ENCODE data around the gene CAPN12.

The CAPN12 gene

DNA sequence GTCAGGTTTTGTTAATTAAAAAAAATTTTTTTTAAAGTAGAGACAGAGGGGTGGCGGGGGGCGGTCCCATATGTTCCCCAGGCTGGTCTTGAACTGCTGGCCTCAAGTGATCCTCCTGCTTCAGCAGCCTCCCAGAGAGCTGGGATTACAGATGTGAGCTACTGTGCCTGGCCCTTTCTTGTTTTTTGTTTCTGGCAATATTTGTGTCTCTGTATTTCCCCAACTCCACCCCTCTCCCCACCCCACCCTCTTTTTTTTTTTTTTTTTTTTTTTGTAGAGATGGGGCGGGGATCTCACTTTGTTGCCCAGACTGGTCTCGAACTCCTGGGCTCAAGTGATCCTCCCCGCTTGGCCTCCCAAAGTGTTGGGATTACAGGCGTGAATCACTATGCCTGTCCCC, 600 bp upstream of the CAPN12 start:
- no peak overlapping the region for H3K27ac ChIP-seq (replicated peaks)
- DNase-seq (ENCODE audit: low read depth in 1 of 2, low spot score in 1 of 2): no peak
- no peaks in the 10 kb centered on the region for H3K27me3 ChIP-seq (ENCODE audit: insufficient read depth, poor library complexity, severe bottlenecking)
- TF ChIP-seq CTCF (IDR thresholded peaks at IDR 0.05; ENCODE audit: insufficient read depth, low read length) (no peak), SPI1 (IDR thresholded peaks at IDR 0.05; ENCODE audit: borderline replicate concordance, low read depth) (no peak), POLR2AphosphoS5 (IDR thresholded peaks at IDR 0.05; ENCODE audit: low read depth) (no peak), GABPA (IDR thresholded peaks at IDR 0.05; ENCODE audit: low read depth) (no peak)
- TF ChIP-seq, protein P1, sequence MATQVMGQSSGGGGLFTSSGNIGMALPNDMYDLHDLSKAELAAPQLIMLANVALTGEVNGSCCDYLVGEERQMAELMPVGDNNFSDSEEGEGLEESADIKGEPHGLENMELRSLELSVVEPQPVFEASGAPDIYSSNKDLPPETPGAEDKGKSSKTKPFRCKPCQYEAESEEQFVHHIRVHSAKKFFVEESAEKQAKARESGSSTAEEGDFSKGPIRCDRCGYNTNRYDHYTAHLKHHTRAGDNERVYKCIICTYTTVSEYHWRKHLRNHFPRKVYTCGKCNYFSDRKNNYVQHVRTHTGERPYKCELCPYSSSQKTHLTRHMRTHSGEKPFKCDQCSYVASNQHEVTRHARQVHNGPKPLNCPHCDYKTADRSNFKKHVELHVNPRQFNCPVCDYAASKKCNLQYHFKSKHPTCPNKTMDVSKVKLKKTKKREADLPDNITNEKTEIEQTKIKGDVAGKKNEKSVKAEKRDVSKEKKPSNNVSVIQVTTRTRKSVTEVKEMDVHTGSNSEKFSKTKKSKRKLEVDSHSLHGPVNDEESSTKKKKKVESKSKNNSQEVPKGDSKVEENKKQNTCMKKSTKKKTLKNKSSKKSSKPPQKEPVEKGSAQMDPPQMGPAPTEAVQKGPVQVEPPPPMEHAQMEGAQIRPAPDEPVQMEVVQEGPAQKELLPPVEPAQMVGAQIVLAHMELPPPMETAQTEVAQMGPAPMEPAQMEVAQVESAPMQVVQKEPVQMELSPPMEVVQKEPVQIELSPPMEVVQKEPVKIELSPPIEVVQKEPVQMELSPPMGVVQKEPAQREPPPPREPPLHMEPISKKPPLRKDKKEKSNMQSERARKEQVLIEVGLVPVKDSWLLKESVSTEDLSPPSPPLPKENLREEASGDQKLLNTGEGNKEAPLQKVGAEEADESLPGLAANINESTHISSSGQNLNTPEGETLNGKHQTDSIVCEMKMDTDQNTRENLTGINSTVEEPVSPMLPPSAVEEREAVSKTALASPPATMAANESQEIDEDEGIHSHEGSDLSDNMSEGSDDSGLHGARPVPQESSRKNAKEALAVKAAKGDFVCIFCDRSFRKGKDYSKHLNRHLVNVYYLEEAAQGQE (IDR thresholded peaks at IDR 0.05; ENCODE audit: insufficient replicate concordance, low read depth): no peak
- no peak overlapping the region for H3K4me3 ChIP-seq (replicated peaks; ENCODE audit: insufficient read depth, low read length)

DNA sequence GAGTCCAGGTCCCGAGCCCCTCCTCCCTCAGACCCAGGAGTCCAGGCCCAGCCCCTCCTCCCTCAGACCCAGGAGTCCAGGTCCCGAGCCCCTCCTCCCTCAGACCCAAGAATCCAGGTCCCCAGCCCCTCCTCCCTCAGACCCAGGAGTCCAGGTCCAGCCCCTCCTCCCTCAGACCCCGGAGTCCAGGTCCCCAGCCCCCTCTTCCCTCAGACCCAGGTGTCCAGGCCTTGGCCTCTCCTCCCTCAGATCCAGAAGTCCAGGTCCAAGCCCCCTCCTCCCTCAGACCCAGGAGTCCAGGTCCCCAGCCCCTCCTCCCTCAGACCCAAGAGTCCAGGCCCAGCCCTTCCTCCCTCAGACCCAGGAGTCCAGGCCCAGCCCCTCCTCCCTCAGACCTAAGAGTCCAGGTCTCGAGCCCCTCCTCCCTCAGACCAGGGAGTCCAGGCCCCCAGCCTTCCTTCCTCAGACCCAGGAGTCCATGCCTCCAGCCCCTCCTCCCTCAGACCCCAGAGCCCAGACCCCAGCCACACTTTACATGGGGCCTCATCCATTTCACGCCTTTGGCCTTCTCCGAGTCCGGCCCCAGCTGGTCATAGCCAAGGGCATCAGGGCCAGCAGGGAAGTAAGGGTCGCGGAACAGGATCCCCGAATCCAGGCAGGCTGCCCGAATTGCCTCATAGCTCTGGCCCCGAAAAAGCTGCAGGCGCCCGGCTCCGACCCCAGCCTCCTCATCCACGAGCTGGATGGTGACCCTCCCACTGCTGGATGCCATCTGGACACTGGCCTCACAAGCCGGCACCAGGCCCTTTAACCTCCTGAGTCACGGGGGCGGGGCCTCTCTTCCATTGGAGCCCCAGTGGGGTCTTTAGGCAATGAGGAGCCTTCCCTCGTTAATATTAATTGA, 628 bp downstream of the CAPN12 start:
- DNase-seq (ENCODE audit: low read depth in 1 of 2, low spot score in 1 of 2): no peak
- no peak overlapping the region for H3K27ac ChIP-seq (replicated peaks)
- H3K27me3 ChIP-seq (ENCODE audit: insufficient read depth, poor library complexity, severe bottlenecking): no peaks in the 10 kb centered on the region
- TF ChIP-seq POLR2AphosphoS5 (IDR thresholded peaks at IDR 0.05; ENCODE audit: low read depth) (no peak), SPI1 (IDR thresholded peaks at IDR 0.05; ENCODE audit: borderline replicate concordance, low read depth) (no peak)
- no peak overlapping the region for H3K4me3 ChIP-seq (replicated peaks; ENCODE audit: insufficient read depth, low read length)

GRCh38 chr19:38742906-38743305, 1.4 kb downstream of the CAPN12 start:
- H3K27me3 ChIP-seq (ENCODE audit: insufficient read depth, poor library complexity, severe bottlenecking): no peaks in the 10 kb centered on the region
- no peak overlapping the region for H3K4me3 ChIP-seq (replicated peaks; ENCODE audit: insufficient read depth, low read length)
- H3K27ac ChIP-seq (replicated peaks): no peak overlapping the region
- no peak for DNase-seq (ENCODE audit: low read depth in 1 of 2, low spot score in 1 of 2)
- TF ChIP-seq, protein P1 (IDR thresholded peaks at IDR 0.05; ENCODE audit: insufficient replicate concordance, low read depth): no peak
- TF ChIP-seq CTCF (IDR thresholded peaks at IDR 0.05; ENCODE audit: insufficient read depth, low read length): no peak
- TF ChIP-seq POLR2AphosphoS5 (IDR thresholded peaks at IDR 0.05; ENCODE audit: low read depth): no peak
- TF ChIP-seq GABPA (IDR thresholded peaks at IDR 0.05; ENCODE audit: low read depth): no peak
- TF ChIP-seq SPI1 (IDR thresholded peaks at IDR 0.05; ENCODE audit: borderline replicate concordance, low read depth): no peak

GRCh38 chr19:38742296-38742695, 2.0 kb downstream of the CAPN12 start:
- DNase-seq (ENCODE audit: low read depth in 1 of 2, low spot score in 1 of 2): no peak
- Histone ChIP-seq H3K4me3 (replicated peaks; ENCODE audit: insufficient read depth, low read length) (no peak overlapping the region), H3K27me3 (ENCODE audit: insufficient read depth, poor library complexity, severe bottlenecking) (no peaks in the 10 kb centered on the region), H3K27ac (replicated peaks) (no peak overlapping the region)
- TF ChIP-seq, protein P1 (IDR thresholded peaks at IDR 0.05; ENCODE audit: insufficient replicate concordance, low read depth): no peak
- TF ChIP-seq GABPA (IDR thresholded peaks at IDR 0.05; ENCODE audit: low read depth): no peak

Data from HL-60 (cell line).